Measurements from ENCODE around the gene ARIH2. TPM values are rescaled to one million over a fixed set of nuclear protein-coding genes. Genes with fewer than 3 reads are reported as not detected.

ARIH2 gene
- polyA plus RNA-seq, 4 donors, result 42.7 to 70.1 (median 47.2) TPM

- no peaks in the 10 kb centered on the region for H3K4me1 ChIP-seq (ENCODE audit: control insufficient read depth in 3 of 3, insufficient read depth in 2 of 3, low read depth in 1 of 3, low read length in 2 of 3)
- 82 to 92% (median 90%) methylated on average over 4 of the region's 4 CpGs for WGBS, 3 donors
- no peak overlapping the region for H3K4me3 ChIP-seq (ENCODE audit: low read depth in 1 of 3, low read length in 3 of 3)
Observed at GRCh38 chr3:48951764-48952163, 33.1 kb downstream of the ARIH2 start.

GRCh38 chr3:48952510-48953118 is 34.0 kb downstream of the ARIH2 start:
- H3K4me3 ChIP-seq (ENCODE audit: low read depth in 1 of 3, low read length in 3 of 3), result no peak overlapping the region
- FAIRE-seq (no peak), DNase-seq (peak; percentile 61 to 64)
- peaks cover under 1 to 29% (median 11%) of the 10 kb centered on the region in 3 donors for H3K36me3 ChIP-seq (ENCODE audit: control insufficient read depth in 3 of 3, insufficient read depth in 2 of 3, low read depth in 1 of 3, low read length in 3 of 3)
- 80 to 82% (median 82%) methylated on average over 8 of the region's 8 CpGs for WGBS, 3 donors
- H3K4me1 ChIP-seq (ENCODE audit: control insufficient read depth in 3 of 3, insufficient read depth in 2 of 3, low read depth in 1 of 3, low read length in 2 of 3), result no peaks in the 10 kb centered on the region
- H3K27ac ChIP-seq (ENCODE audit: low read depth in 1 of 3, low read length in 2 of 3), result no peak overlapping the region
- no peaks in the 10 kb centered on the region for H3K27me3 ChIP-seq (ENCODE audit: control insufficient read depth in 3 of 3, insufficient read depth in 3 of 3, low read length in 3 of 3)
- no peaks in the 10 kb centered on the region for H3K9me3 ChIP-seq (ENCODE audit: control insufficient read depth in 2 of 2, insufficient read depth in 1 of 2, low read depth in 1 of 2, low read length in 1 of 2)

More at GRCh38 chr3:48951764-48952163, 33.1 kb downstream of the ARIH2 start:
- H3K9me3 ChIP-seq (ENCODE audit: control insufficient read depth in 2 of 2, insufficient read depth in 1 of 2, low read depth in 1 of 2, low read length in 1 of 2), result no peaks in the 10 kb centered on the region
- peaks cover 0 to 28% (median 4%) of the 10 kb centered on the region in 3 donors for H3K36me3 ChIP-seq (ENCODE audit: control insufficient read depth in 3 of 3, insufficient read depth in 2 of 3, low read depth in 1 of 3, low read length in 3 of 3)
- FAIRE-seq, result no peak
- H3K27ac ChIP-seq (ENCODE audit: low read depth in 1 of 3, low read length in 2 of 3), result no peak overlapping the region
- no peak for DNase-seq
- no peaks in the 10 kb centered on the region for H3K27me3 ChIP-seq (ENCODE audit: control insufficient read depth in 3 of 3, insufficient read depth in 3 of 3, low read length in 3 of 3)

- H3K9me3 ChIP-seq (ENCODE audit: control insufficient read depth in 2 of 2, insufficient read depth in 1 of 2, low read depth in 1 of 2, low read length in 1 of 2), result no peaks in the 10 kb centered on the region
- no peak overlapping the region for H3K27ac ChIP-seq (ENCODE audit: low read depth in 1 of 3, low read length in 2 of 3)
- FAIRE-seq (no peak), DNase-seq (no peak)
- H3K27me3 ChIP-seq (ENCODE audit: control insufficient read depth in 3 of 3, insufficient read depth in 3 of 3, low read length in 3 of 3), result no peaks in the 10 kb centered on the region
- H3K4me1 ChIP-seq (ENCODE audit: control insufficient read depth in 3 of 3, insufficient read depth in 2 of 3, low read depth in 1 of 3, low read length in 2 of 3), result no peaks in the 10 kb centered on the region
- H3K36me3 ChIP-seq (ENCODE audit: control insufficient read depth in 3 of 3, insufficient read depth in 2 of 3, low read depth in 1 of 3, low read length in 3 of 3), result peaks cover 5 to 40% (median 18%) of the 10 kb centered on the region in 3 donors
- H3K4me3 ChIP-seq (ENCODE audit: low read depth in 1 of 3, low read length in 3 of 3), result no peak overlapping the region
- 93 to 100% (median 95%) methylated on average over 2 of the region's 2 CpGs for WGBS, 3 donors
Observed at GRCh38 chr3:48957006-48957705, 38.5 kb downstream of the ARIH2 start.

- no peaks in the 10 kb centered on the region for H3K4me1 ChIP-seq (ENCODE audit: control insufficient read depth in 3 of 3, insufficient read depth in 2 of 3, low read depth in 1 of 3, low read length in 2 of 3)
- no peak for DNase-seq
- peaks cover 5 to 42% (median 20%) of the 10 kb centered on the region in 3 donors for H3K36me3 ChIP-seq (ENCODE audit: control insufficient read depth in 3 of 3, insufficient read depth in 2 of 3, low read depth in 1 of 3, low read length in 3 of 3)
- FAIRE-seq, result no peak
- no peak overlapping the region for H3K27ac ChIP-seq (ENCODE audit: low read depth in 1 of 3, low read length in 2 of 3)
- no peaks in the 10 kb centered on the region for H3K27me3 ChIP-seq (ENCODE audit: control insufficient read depth in 3 of 3, insufficient read depth in 3 of 3, low read length in 3 of 3)
- H3K4me3 ChIP-seq (ENCODE audit: low read depth in 1 of 3, low read length in 3 of 3), result no peak overlapping the region
- H3K9me3 ChIP-seq (ENCODE audit: control insufficient read depth in 2 of 2, insufficient read depth in 1 of 2, low read depth in 1 of 2, low read length in 1 of 2), result no peaks in the 10 kb centered on the region
- 82 to 94% (median 88%) methylated on average over 4 of the region's 4 CpGs for WGBS, 3 donors
Observed at GRCh38 chr3:48960841-48961413, 42.3 kb downstream of the ARIH2 start.

GRCh38 chr3:48962340-48962739 is 43.7 kb downstream of the ARIH2 start:
- WGBS, 3 donors, result 84 to 93% (median 91%) methylated on average over 2 of the region's 2 CpGs
- no peak for DNase-seq

GRCh38 chr3:48962939-48963338 is 44.3 kb downstream of the ARIH2 start:
- WGBS, 3 donors, result 81 to 97% (median 94%) methylated on average over 4 of the region's 4 CpGs
- H3K36me3 ChIP-seq (ENCODE audit: control insufficient read depth in 3 of 3, insufficient read depth in 2 of 3, low read depth in 1 of 3, low read length in 3 of 3), result peaks cover 6 to 39% (median 18%) of the 10 kb centered on the region in 3 donors
- H3K4me1 ChIP-seq (ENCODE audit: control insufficient read depth in 3 of 3, insufficient read depth in 2 of 3, low read depth in 1 of 3, low read length in 2 of 3), result no peaks in the 10 kb centered on the region
- no peak overlapping the region for H3K27ac ChIP-seq (ENCODE audit: low read depth in 1 of 3, low read length in 2 of 3)
- FAIRE-seq, result no peak
- no peaks in the 10 kb centered on the region for H3K27me3 ChIP-seq (ENCODE audit: control insufficient read depth in 3 of 3, insufficient read depth in 3 of 3, low read length in 3 of 3)
- no peak for DNase-seq
- H3K9me3 ChIP-seq (ENCODE audit: control insufficient read depth in 2 of 2, insufficient read depth in 1 of 2, low read depth in 1 of 2, low read length in 1 of 2), result no peaks in the 10 kb centered on the region
- H3K4me3 ChIP-seq (ENCODE audit: low read depth in 1 of 3, low read length in 3 of 3), result no peak overlapping the region

More at GRCh38 chr3:48962340-48962739, 43.7 kb downstream of the ARIH2 start:
- no peak for FAIRE-seq
- Histone ChIP-seq H3K4me1 (ENCODE audit: control insufficient read depth in 3 of 3, insufficient read depth in 2 of 3, low read depth in 1 of 3, low read length in 2 of 3) (no peaks in the 10 kb centered on the region), H3K36me3 (ENCODE audit: control insufficient read depth in 3 of 3, insufficient read depth in 2 of 3, low read depth in 1 of 3, low read length in 3 of 3) (peaks cover 9 to 42% (median 19%) of the 10 kb centered on the region in 3 donors), H3K27ac (ENCODE audit: low read depth in 1 of 3, low read length in 2 of 3) (no peak overlapping the region), H3K27me3 (ENCODE audit: control insufficient read depth in 3 of 3, insufficient read depth in 3 of 3, low read length in 3 of 3) (no peaks in the 10 kb centered on the region), H3K9me3 (ENCODE audit: control insufficient read depth in 2 of 2, insufficient read depth in 1 of 2, low read depth in 1 of 2, low read length in 1 of 2) (no peaks in the 10 kb centered on the region), H3K4me3 (ENCODE audit: low read depth in 1 of 3, low read length in 3 of 3) (no peak overlapping the region)

GRCh38 chr3:48963591-48963990 is 44.9 kb downstream of the ARIH2 start:
- no peaks in the 10 kb centered on the region for H3K9me3 ChIP-seq (ENCODE audit: control insufficient read depth in 2 of 2, insufficient read depth in 1 of 2, low read depth in 1 of 2, low read length in 1 of 2)
- DNase-seq, result no peak
- no peaks in the 10 kb centered on the region for H3K4me1 ChIP-seq (ENCODE audit: control insufficient read depth in 3 of 3, insufficient read depth in 2 of 3, low read depth in 1 of 3, low read length in 2 of 3)
- no peak for FAIRE-seq
- H3K4me3 ChIP-seq (ENCODE audit: low read depth in 1 of 3, low read length in 3 of 3), result no peak overlapping the region
- peaks cover 8 to 37% (median 16%) of the 10 kb centered on the region in 3 donors for H3K36me3 ChIP-seq (ENCODE audit: control insufficient read depth in 3 of 3, insufficient read depth in 2 of 3, low read depth in 1 of 3, low read length in 3 of 3)
- H3K27me3 ChIP-seq (ENCODE audit: control insufficient read depth in 3 of 3, insufficient read depth in 3 of 3, low read length in 3 of 3), result no peaks in the 10 kb centered on the region
- 84 to 88% (median 86%) methylated on average over 2 of the region's 2 CpGs for WGBS, 3 donors
- H3K27ac ChIP-seq (ENCODE audit: low read depth in 1 of 3, low read length in 2 of 3), result no peak overlapping the region

GRCh38 chr3:48966367-48966766 is 47.7 kb downstream of the ARIH2 start:
- 67 to 95% (median 67%) methylated on average over 3 of the region's 3 CpGs for WGBS, 3 donors
- no peaks in the 10 kb centered on the region for H3K9me3 ChIP-seq (ENCODE audit: control insufficient read depth in 2 of 2, insufficient read depth in 1 of 2, low read depth in 1 of 2, low read length in 1 of 2)

More at GRCh38 chr3:48966367-48966766, 47.7 kb downstream of the ARIH2 start:
- Histone ChIP-seq H3K27me3 (ENCODE audit: control insufficient read depth in 3 of 3, insufficient read depth in 3 of 3, low read length in 3 of 3) (no peaks in the 10 kb centered on the region), H3K36me3 (ENCODE audit: control insufficient read depth in 3 of 3, insufficient read depth in 2 of 3, low read depth in 1 of 3, low read length in 3 of 3) (peaks cover 17 to 56% (median 20%) of the 10 kb centered on the region in 3 donors), H3K4me1 (ENCODE audit: control insufficient read depth in 3 of 3, insufficient read depth in 2 of 3, low read depth in 1 of 3, low read length in 2 of 3) (no peaks in the 10 kb centered on the region), H3K27ac (ENCODE audit: low read depth in 1 of 3, low read length in 2 of 3) (no peak overlapping the region), H3K4me3 (ENCODE audit: low read depth in 1 of 3, low read length in 3 of 3) (no peak overlapping the region)
- FAIRE-seq, result no peak
- DNase-seq, result no peak
